ENCODE data around the gene FYCO1.

The FYCO1 gene

DNA sequence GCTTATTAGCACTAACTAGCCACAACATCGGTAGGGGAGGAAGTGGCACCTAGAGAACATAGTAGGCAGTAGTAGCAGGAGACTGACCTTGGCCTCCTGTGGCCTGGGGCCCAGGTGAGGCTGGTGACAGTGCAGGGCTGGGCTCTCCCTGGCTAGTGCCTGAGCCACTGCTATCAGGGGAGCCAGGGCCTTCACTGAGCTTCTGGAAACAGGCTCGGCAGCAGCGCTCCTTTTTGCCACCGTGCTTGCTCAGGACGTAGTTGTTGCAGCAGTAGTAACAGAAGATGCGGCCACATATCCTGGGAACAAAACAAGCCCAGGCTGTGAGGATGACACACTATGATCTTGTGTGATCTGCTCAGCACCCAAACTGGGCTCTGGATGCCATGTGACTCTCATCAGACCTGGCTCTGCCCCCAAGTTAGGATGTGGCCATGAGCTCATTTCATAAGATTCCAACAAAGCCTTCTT lies 37.3 kb downstream of the FYCO1 start:
- DNase-seq = no peak

DNA sequence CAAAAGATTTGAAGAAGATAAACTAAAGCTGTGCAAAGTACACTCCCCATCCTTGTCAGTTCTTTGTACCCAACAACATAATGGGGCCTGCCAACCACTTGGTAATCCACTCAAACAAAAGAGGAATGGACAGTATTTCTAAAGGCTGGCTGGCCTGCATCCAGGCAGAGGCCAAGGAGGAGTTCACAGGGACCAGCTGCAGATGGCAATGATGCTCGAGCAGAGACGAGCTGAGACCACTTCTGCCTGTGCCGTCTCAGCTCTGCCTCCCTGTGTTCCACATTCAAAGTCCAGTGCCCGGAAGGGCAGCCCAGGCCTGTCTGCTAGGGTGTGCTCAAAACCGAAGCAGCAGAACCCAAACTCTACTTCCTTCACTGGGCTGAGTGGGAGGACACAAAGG lies 38.0 kb downstream of the FYCO1 start:
- DNase-seq = no peak

DNA sequence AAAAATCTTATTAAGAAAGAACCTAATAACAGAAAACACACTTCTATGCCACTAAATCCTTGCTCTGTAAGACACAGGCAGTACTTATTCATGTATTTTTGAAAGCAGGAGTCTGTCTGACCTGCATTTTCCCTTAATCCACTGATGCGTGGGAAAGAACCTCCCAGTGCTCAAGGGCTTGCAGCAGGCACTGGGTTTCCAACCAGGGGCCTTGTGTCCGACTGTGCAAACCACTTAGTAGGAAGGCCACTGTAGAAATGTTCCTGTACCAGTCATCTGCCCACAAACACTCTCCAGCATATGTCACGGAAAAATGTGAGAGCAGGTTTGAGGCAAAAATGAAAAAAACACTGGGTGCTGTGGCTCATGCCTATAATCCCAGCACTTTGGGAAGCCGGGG lies 39.9 kb downstream of the FYCO1 start:
- no peak for DNase-seq

DNA sequence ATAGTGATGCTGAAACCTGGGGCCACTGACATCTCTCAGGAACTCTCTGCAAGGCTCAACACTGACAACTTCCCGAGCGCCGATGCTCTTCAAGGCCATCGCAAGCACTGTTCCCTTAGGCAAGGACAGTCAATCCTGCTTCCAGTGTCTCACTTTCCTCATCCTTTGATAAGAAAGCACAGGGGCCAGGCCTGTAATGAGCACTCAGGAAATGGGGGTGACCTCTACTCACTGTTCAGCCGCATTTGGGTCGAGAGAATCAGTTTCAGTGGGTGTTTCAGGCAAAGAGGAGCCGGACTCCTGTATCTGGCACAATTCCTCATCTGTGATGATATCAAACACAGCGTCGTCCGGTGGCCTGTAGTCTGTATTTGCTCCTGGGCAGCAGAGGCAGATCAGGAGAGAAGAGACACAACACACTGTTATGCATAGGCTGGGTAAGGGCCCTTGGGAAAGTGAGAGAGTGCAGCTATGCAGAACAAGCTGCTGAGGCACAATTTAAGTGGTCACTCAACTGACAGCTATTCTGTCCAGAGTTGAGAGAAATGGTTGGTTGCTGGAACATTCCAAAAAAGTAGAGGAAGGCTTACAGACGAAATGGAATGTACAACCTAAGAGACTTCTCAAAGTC lies 40.5 kb downstream of the FYCO1 start:
- no peak for DNase-seq

DNA sequence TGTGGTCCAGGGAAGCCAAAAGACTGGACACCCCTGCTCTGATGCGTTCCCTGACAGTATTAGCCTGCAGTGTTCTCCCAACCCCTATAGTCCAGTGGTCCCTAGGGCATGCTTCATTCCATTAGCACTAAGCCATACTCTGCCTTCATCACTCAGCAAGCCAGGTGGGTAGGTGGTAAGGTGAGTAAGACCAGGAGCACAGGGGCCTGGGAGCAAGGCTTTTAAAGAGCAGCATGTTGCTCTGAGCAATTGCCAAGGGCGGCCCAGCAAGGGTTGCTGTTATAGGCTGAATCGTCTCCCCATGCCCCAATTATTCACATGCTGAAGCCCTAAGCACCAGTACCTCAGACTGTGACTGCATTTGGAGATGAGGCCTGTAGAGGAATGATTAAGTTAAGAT lies 41.3 kb downstream of the FYCO1 start:
- DNase-seq = no peak

DNA sequence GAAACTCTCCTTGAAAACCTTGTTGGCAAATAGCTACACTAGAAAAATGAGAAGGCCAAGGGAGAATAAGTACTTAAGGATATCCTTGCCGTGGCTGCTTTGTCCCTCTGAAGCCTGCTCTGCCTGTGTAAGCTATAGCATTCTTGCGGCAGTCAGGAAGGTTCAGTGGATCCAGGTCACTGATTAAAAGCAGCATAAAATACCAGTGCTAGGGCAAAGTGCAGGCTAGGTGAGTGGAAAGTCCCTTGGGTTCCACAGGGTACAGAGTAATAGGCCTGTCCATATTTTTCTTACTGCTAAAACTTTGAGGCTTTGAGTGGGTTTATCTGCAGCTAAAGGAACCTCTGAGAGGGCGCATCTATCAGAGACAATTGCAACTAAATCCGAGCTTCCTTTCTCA lies 42.1 kb downstream of the FYCO1 start:
- no peak for DNase-seq

DNA sequence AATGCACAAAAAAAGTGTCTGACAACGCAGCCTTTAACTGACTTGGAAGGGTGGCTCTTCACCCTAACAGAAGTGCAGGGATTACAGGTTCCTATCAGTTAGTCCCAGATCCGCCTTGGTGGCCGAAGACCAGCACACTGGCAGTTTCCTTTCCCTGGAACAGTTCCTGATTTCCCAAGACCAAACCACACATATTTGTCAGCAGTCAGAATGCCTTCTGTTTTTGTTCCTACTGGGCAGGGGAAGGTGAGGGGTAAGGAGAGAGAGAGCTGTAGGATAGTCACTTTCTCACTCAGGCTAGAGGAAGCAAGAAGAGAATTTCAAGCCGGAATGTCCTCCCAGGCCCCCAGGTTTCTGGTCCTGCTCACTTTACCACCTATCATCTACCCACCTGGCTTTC lies 43.2 kb downstream of the FYCO1 start:
- DNase-seq = no peak

DNA sequence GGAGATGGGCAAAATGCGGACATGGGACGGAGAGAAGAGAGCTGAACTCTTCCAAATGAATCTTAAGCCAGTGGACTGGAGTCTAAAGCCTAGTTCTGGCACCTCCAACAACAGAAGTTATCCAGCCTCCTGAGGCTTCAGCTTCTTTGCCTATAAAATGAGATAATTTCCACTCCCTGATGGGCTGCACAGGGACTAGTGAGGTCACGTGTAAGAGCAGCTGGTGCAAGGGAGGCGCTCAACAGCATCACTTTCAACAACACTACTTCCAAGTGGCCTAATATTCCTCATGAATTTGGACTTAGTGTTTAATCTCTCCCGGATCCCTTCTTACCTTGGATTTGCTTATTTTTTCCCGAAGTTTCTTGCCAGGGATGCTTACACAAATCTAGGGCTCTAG lies 43.7 kb downstream of the FYCO1 start:
- DNase-seq = no peak

DNA sequence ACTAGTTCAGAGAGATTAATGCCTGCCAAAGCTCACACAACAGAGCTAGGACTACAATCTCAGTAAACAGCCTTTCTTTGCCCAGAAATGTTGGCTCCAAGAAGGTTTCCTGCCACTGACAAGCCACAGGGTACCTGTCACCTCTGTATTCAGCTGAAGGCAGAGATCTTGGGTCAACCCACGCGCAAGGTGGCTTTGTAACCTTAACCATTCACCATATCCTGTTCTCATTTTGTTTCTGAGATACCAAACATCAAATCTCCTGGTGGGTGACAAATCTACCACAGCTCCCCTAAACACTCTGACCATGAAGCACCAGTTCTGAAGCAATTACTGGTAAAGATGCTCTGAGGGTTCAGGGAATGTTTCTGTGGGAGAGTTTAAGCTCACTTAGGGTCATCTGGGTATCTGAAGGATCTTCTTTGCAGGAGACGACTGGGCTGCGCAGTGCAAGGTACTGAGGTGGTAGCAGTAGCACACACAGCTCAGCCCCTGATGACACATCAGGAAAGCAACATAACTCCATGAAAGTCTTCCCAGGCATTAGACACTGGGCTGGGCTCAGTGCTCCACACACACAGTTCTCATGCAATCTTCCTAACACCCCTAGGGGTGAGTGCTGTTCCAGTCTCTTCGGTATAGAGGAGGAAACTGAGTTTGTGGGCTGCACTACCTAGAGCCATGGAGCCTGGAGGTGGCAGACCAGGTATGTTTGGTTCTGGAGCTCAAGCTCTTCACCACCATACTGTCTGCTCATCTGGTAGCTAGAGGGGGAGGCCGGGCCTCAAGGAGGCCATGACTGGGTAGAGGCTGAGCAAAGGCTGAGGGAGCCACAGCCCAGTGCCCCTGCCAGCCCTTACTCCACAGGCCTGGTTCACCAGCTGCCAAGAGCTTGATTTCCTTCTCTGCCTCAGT lies 44.7 kb downstream of the FYCO1 start:
- no peak for DNase-seq

DNA sequence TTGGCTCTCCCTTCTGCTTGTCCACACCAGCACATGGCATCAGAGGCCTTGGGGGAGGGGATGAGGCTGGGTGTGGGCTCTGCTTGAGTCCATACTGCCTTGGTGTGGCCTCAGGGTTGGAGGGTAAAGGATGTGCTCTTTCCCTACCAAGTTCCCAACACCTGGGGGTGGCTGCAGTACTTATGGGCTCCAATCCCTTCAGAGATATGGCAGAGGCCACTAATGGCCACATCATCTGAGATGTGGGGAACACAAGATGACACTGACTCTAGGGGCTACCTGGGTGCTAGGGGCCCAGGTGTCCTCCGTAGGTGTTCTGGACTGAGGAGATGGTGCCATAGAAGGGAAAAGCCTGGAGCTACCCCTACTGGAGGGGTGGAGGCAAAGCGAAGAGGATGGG lies 45.5 kb downstream of the FYCO1 start:
- no peak for DNase-seq

DNA sequence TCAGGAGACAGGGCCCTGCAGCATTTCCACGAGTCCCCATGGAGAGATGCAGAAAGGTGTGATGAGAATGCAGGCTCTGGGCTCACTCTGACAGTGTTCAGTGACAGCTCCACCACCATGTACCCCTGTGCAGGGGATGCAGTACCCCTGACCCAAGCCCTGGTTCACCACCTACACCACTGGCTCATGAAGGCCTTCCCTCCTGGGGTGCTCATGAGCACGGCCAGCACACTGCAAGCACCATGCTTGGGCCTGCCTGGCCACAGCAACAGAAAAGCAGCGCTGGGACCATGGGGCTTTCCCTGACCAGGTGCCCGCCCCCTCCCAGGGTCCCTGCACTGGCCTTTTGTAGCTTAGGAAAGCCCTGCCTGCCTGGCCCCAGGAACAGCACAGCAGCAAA lies 46.2 kb downstream of the FYCO1 start:
- no peak for DNase-seq

DNA sequence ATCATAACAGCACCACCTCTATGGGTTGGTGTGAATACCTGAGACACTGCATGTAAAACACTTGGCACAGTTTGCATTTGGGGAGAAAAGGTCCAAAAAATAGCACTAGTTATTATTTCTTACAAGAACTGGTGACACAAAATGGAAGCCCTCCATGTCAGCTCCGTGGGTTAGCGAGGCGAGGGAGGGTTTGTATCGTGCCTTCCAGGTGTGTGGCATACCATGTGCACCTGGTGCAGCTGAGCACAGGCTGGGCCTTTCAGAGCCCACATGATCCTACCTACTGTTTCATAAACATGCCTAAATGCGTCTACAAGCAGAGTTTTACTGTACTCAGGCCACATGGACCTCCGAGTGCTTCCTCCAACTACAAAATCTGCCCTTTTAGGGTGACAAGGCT lies 46.7 kb downstream of the FYCO1 start:
- no peak for DNase-seq

DNA sequence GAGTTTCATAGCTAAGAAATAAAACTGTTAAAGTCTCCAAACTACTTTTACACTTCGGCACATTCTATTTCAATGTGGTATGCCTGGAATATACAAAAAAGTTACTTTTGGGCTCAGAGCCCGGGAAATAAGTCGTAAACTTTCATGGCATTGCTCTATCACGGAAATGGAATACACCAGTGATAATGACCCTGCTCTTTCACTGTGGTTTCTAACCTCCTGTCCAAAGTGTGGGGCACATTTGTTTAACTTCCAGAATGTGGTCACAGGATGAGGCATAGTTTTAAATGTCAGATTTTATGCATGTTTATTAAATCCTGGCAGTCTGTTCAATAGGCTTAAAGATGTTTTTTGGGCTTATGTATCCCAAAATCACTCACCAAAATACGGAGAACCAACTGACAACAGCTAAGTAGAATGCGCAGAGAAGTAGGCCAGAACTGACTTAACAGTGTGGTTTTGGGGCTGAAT lies 47.3 kb downstream of the FYCO1 start:
- DNase-seq = no peak

DNA sequence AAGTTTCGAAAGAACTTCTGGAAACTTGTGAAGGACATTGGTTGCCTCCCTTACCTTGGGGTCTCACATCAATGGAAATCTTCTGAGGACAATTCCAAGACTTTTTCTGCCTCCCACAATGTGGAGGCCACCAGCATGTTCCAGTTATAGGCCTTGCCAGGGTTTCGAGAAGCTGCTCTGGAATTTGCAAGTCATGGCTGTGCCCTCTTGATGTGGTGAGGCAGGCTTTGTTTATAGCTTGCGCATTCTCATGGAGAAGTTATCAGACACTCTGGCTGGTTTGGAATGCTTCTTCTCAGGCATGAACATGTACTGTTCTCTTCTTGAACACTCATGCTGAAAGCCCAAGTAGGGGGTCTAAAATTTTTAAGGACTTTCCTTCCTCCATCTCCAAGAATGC lies 48.3 kb downstream of the FYCO1 start:
- DNase-seq = no peak

DNA sequence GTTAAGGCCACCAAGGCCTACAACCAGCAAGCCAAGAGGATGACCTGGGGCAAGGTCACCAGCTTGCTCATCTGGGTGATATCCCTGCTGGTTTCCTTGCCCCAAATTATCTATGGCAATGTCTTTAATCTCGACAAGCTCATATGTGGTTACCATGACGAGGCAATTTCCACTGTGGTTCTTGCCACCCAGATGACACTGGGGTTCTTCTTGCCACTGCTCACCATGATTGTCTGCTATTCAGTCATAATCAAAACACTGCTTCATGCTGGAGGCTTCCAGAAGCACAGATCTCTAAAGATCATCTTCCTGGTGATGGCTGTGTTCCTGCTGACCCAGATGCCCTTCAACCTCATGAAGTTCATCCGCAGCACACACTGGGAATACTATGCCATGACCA lies 48.7 kb downstream of the FYCO1 start:
- no peak for DNase-seq

DNA sequence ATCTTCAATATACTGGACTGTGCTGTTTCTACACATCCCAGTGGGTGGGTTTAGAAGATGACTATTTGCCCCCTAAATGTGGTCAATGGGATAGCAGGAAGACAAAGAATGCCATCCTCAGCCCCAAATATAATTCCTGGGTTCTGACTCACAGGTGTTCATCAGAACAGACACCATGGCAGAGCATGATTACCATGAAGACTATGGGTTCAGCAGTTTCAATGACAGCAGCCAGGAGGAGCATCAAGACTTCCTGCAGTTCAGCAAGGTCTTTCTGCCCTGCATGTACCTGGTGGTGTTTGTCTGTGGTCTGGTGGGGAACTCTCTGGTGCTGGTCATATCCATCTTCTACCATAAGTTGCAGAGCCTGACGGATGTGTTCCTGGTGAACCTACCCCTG lies 49.3 kb downstream of the FYCO1 start:
- DNase-seq = no peak

DNA sequence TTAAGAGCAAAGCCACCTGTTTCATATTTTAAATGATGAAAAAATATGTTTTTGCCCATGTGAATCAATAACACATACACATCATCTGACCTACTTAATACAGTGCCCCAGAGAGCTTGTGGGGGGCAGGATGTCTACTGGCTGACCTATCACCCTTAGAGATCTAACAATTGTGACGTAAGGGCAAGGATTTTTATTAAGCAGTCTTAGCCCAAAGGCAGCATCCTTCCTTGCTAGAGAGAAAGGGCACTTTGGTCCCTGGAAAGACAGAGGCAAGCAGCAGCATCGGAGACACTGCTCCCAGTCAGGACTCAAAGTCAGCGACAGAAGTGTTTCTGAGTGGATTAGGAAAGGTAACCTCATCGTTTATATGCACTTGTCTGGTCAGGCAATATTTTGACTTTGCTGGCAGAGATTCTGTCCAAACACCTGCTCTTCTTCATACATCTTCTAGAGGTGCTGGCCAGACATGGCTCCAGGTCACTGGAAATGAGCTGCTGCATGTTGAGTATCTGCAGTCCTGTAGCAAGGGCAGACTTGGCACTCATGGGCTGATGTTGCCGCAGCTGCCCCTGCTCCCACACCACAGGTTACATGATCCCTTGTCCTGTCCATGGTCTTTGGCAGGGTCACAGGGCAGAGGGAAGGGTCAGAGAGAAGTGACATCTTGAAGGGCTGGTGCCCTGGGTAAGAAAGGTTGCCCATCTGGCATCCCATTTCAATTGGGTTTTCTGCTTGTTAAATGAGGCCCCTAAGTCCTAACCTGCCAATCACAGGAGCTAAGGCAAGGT lies 50.6 kb downstream of the FYCO1 start:
- DNase-seq = no peak

DNA sequence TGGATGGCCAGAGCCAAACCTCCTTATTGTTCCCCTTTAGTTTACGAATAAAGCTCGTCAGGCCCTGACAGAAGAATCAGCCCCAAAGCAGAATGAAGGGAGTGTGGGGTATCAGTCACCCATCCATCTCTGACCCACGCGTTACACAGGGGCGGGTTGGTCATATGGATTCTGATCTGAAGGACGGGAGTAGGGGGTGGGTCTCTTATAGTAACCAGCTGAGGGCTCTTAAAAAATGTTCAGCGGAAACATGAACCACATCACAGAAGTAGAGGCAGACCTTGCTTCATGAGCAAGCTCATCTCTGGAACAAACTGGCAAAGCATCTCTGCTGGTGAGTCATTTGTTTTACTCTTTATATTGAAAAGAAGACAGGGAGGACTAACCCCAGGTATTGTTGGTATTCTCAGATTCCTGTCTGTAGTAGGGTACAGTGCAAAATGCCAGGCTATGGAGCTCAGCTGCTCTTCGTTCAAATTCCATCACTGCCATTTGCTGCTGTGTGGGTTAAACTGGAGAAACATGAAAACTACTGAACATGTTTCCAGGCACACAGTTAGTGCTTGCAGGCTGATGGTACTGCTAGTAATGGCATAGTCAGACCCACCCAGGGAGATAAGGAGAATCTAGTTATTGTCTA lies 52.3 kb downstream of the FYCO1 start, which contains the start of gene CXCR6:
Gene CXCR6, plus strand, starts transcription at position 258 of the 640 bp plus-strand sequence. CDS start 3,018 bp downstream, outside the sequence.
- DNase-seq = no peak

DNA sequence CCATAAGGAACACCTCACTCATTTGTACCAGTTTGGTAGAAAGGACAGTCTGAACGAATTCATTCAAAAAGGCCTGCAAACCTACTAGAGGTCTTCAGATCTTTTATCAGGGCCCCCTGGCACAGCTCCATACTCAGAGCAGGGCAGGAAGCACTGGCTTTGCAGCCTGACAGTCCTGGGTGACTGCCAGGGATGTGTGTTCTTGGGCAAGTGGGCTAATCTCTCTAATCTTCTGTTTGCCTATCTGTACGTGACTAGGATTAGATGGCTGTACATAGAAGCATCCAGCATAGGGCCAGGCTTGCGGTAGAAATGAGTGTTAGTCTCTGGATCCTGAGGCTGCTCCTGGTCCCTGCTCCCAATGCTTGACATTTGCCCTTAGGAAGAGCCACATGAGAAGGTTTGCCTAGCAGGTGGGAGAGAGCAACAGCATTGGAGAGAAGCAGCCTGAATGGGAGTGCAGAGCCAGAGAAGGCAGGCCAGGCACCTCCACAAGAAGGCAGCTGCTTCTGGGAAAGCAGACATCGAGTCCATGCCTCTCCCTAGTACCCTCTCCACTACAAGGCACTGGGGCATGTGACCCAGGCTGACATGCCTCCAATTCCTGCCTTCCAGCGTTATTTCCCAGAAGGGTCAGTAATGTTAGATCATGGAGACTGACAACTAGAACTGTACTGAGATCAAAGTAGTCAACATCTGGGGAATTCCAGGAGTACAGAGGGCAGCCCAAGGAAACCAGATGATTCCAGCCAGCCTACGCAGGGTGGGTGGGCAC lies 53.4 kb downstream of the FYCO1 start:
- no peak for DNase-seq

DNA sequence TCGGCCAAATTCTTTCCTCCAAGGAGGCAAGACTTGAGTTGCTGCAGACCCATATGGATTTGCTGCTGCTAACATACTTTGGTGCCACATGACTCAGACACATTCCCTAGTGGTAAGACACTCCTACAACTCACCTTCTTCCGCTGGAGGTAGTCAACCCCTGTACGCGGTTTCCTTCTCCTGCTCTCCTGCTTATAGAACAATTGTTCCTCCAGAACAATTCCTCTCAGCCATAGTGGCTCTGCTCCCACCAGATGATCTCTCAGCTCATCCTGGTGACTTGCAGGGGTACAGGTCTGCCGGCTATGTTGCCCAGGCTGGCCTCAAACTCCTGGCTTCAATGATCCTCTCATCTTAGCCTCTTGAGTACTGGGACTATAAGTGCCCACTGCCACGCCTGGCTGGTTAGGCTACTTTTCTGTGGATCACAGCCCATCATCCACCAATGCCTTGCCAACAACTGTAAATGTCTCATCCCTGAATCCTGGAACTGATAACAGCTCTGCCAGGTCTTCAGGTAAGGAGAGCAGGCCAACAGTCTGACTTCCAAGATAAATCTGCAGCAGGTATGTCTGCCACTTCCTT lies 54.8 kb downstream of the FYCO1 start:
- no peak for DNase-seq

DNA sequence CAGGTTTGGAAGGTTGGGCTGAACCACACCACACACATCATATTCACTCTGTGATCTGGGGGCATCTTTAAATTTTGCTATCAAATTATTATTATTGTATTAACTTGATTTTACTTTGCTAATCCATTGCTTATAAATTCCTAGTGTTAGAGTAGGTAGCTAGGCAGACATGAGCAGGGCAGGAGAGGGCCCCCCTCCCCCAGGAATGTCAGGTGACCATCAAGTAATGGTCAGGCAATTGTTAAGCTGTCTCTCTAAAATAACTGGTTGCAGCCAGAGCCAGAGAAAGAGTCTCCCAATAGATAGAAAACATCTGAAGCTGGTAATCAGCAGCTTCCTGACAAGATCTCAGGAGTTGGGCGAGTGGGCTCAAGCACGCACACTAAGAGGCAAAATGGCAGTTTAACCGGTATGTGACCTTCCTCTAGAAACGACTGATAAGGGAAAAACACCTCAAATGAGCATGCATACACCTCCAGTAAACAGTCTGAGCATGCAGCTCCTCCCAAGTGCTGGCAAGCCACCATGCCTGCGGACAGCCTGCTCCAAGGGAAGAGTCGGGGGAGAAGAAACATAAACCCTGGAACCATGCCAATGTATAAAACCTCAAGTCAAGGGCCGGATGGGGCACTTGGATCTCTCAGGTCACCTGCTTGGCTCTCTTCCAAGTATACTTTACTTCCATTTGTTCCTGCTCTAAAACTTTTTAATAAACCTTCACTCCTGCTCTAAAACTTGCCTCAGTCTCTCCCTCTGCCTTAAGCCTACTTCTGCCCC lies 55.4 kb downstream of the FYCO1 start:
- no peak for DNase-seq
